ENCODE data around the gene KDM5B. TPM values are rescaled to one million over a fixed set of nuclear protein-coding genes. Genes with fewer than 3 reads are reported as not detected.

KDM5B gene
- total and polyA plus RNA-seq, 2 of the 8 experiments (the other 6 are each of a cell fraction or from before 2014, with no cell fraction given) = 73.3 to 210 TPM

DNA sequence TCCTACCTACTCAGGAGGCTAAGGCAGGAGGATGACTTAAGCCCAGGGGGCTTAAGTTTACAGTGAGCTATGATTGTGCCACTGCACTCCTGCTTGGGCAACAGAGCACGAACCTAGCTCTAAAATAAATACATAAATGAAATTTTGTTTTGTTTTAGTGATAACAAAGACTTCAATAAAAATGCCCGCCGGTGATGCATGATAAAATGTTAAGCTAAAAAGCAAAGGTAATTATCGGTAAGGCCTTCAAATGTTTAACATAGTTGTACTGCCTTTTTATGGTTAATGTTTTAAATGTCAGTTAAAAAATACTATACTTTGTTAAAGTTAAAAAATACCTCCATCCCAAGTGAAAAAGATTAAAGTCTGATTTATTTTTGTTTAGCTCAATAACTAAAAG, 27.0 kb downstream of the KDM5B start (continued):
- TF ChIP-seq SRF (IDR thresholded peaks at IDR 0.05; ENCODE audit: low read depth, low read length) (no peak), RNF2 (IDR thresholded peaks at IDR 0.05; ENCODE audit: borderline replicate concordance, low read depth, low read length, missing control alignments, poor library complexity, severe bottlenecking) (no peak), SIX5 (IDR thresholded peaks at IDR 0.05; ENCODE audit: low read depth, low read length) (no peak), CREB1 (IDR thresholded peaks at IDR 0.05) (no peak)
- TF ChIP-seq, protein P1, sequence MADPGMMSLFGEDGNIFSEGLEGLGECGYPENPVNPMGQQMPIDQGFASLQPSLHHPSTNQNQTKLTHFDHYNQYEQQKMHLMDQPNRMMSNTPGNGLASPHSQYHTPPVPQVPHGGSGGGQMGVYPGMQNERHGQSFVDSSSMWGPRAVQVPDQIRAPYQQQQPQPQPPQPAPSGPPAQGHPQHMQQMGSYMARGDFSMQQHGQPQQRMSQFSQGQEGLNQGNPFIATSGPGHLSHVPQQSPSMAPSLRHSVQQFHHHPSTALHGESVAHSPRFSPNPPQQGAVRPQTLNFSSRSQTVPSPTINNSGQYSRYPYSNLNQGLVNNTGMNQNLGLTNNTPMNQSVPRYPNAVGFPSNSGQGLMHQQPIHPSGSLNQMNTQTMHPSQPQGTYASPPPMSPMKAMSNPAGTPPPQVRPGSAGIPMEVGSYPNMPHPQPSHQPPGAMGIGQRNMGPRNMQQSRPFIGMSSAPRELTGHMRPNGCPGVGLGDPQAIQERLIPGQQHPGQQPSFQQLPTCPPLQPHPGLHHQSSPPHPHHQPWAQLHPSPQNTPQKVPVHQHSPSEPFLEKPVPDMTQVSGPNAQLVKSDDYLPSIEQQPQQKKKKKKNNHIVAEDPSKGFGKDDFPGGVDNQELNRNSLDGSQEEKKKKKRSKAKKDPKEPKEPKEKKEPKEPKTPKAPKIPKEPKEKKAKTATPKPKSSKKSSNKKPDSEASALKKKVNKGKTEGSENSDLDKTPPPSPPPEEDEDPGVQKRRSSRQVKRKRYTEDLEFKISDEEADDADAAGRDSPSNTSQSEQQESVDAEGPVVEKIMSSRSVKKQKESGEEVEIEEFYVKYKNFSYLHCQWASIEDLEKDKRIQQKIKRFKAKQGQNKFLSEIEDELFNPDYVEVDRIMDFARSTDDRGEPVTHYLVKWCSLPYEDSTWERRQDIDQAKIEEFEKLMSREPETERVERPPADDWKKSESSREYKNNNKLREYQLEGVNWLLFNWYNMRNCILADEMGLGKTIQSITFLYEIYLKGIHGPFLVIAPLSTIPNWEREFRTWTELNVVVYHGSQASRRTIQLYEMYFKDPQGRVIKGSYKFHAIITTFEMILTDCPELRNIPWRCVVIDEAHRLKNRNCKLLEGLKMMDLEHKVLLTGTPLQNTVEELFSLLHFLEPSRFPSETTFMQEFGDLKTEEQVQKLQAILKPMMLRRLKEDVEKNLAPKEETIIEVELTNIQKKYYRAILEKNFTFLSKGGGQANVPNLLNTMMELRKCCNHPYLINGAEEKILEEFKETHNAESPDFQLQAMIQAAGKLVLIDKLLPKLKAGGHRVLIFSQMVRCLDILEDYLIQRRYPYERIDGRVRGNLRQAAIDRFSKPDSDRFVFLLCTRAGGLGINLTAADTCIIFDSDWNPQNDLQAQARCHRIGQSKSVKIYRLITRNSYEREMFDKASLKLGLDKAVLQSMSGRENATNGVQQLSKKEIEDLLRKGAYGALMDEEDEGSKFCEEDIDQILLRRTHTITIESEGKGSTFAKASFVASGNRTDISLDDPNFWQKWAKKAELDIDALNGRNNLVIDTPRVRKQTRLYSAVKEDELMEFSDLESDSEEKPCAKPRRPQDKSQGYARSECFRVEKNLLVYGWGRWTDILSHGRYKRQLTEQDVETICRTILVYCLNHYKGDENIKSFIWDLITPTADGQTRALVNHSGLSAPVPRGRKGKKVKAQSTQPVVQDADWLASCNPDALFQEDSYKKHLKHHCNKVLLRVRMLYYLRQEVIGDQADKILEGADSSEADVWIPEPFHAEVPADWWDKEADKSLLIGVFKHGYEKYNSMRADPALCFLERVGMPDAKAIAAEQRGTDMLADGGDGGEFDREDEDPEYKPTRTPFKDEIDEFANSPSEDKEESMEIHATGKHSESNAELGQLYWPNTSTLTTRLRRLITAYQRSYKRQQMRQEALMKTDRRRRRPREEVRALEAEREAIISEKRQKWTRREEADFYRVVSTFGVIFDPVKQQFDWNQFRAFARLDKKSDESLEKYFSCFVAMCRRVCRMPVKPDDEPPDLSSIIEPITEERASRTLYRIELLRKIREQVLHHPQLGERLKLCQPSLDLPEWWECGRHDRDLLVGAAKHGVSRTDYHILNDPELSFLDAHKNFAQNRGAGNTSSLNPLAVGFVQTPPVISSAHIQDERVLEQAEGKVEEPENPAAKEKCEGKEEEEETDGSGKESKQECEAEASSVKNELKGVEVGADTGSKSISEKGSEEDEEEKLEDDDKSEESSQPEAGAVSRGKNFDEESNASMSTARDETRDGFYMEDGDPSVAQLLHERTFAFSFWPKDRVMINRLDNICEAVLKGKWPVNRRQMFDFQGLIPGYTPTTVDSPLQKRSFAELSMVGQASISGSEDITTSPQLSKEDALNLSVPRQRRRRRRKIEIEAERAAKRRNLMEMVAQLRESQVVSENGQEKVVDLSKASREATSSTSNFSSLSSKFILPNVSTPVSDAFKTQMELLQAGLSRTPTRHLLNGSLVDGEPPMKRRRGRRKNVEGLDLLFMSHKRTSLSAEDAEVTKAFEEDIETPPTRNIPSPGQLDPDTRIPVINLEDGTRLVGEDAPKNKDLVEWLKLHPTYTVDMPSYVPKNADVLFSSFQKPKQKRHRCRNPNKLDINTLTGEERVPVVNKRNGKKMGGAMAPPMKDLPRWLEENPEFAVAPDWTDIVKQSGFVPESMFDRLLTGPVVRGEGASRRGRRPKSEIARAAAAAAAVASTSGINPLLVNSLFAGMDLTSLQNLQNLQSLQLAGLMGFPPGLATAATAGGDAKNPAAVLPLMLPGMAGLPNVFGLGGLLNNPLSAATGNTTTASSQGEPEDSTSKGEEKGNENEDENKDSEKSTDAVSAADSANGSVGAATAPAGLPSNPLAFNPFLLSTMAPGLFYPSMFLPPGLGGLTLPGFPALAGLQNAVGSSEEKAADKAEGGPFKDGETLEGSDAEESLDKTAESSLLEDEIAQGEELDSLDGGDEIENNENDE (IDR thresholded peaks at IDR 0.05; ENCODE audit: insufficient replicate concordance, low read length) = no peak

Data from H1 (cell line).